Glomerular visceral epithelial cell (primary cell): Measurements from ENCODE around the gene MAGEF1.
A peak's percentile ranks its signal among the peaks of the same experiment; 100 is the strongest.

Experiments used
- DNase-seq: peaks from one replicate; pipeline ENCODE4 v3.0.0-alpha.2; 2016; ENCODE audit errors: extremely low spot score

MAGEF1 gene

GRCh38 chr3:184711493-184712247 lies at the start of gene MAGEF1:
MAGEF1 (minus strand) TSS chr3:184712064; CDS start chr3:184711821, 243 bp downstream.
- peak; percentile 88 for DNase-seq

GRCh38 chr3:184761075-184761841 lies 49.4 kb upstream of the MAGEF1 start:
- DNase-seq = no peak

GRCh38 chr3:184760337-184761074 lies 48.6 kb upstream of the MAGEF1 start:
- no peak for DNase-seq

- DNase-seq = no peak
These were observed 47.9 kb upstream of the MAGEF1 start for GRCh38 chr3:184759666-184760200.

- DNase-seq = no peak
These were observed 46.2 kb upstream of the MAGEF1 start for GRCh38 chr3:184758056-184758455.

GRCh38 chr3:184757022-184757651 lies 45.3 kb upstream of the MAGEF1 start:
- no peak for DNase-seq

GRCh38 chr3:184756151-184757021 lies 44.5 kb upstream of the MAGEF1 start:
- DNase-seq = no peak

GRCh38 chr3:184755315-184755731 lies 43.5 kb upstream of the MAGEF1 start:
- no peak for DNase-seq

GRCh38 chr3:184752361-184752760 lies 40.5 kb upstream of the MAGEF1 start:
- DNase-seq = no peak

- no peak for DNase-seq
These were observed 39.6 kb upstream of the MAGEF1 start for GRCh38 chr3:184751204-184752040.

GRCh38 chr3:184750349-184751083 lies 38.7 kb upstream of the MAGEF1 start:
- DNase-seq = no peak

GRCh38 chr3:184749168-184749744 lies 37.4 kb upstream of the MAGEF1 start:
- DNase-seq = no peak

GRCh38 chr3:184748219-184749135 lies 36.6 kb upstream of the MAGEF1 start:
- no peak for DNase-seq

GRCh38 chr3:184746131-184747120 lies 34.6 kb upstream of the MAGEF1 start:
- DNase-seq = no peak

GRCh38 chr3:184745526-184745925 lies 33.7 kb upstream of the MAGEF1 start:
- no peak for DNase-seq

- no peak for DNase-seq
These were observed 31.4 kb upstream of the MAGEF1 start for GRCh38 chr3:184743248-184743647.
